ENCODE measurements around the gene LYPD1. TPM values are rescaled to one million over a fixed set of nuclear protein-coding genes. Genes with fewer than 3 reads are reported as not detected.

LYPD1 gene
- total and polyA plus RNA-seq, 8 donors: 1.1 to 8.4 (median 3.3) TPM; not detected in 3

GRCh38 chr2:132609101-132609890 lies 60.7 kb downstream of the LYPD1 start:
- Histone ChIP-seq H3K36me3 (no peaks in the 10 kb centered on the region), H3K27ac (no peak overlapping the region), H3K9me3 (no peaks in the 10 kb centered on the region), H3K27me3 (no peaks in the 10 kb centered on the region), H3K4me1 (peaks cover 0 to 3% (median 0%) of the 10 kb centered on the region in 4 donors), H3K4me3 (no peak overlapping the region)
- WGBS, 5 donors: 68 to 83% (median 73%) methylated on average over 8 of the region's 8 CpGs
- intact Hi-C loops (cut with DNase I; ENCODE audit: low total_unique reads): no loop called here
- TF ChIP-seq POLR2AphosphoS5 (IDR thresholded peaks at IDR 0.05): no peak
- TF ChIP-seq EP300 (IDR thresholded peaks at IDR 0.05): no peak
- no peak for TF ChIP-seq CTCF (IDR thresholded peaks at IDR 0.05)
- no peak for TF ChIP-seq POLR2A (IDR thresholded peaks at IDR 0.05)
- DNase-seq: peak in 1 of 2 donors; percentile 37

GRCh38 chr2:132608311-132608710 lies 61.7 kb downstream of the LYPD1 start:
- intact Hi-C loops (cut with DNase I; ENCODE audit: low total_unique reads): no loop called here
- no peak for DNase-seq
- 44 to 66% (median 53%) methylated on average over 6 of the region's 6 CpGs for WGBS, 5 donors
- no peaks in the 10 kb centered on the region for H3K9me3 ChIP-seq
- TF ChIP-seq EP300 (IDR thresholded peaks at IDR 0.05): no peak
- TF ChIP-seq POLR2AphosphoS5 (IDR thresholded peaks at IDR 0.05): no peak
- no peak for TF ChIP-seq POLR2A (IDR thresholded peaks at IDR 0.05)
- TF ChIP-seq CTCF (IDR thresholded peaks at IDR 0.05): no peak
- H3K36me3 ChIP-seq: no peaks in the 10 kb centered on the region
- H3K4me3 ChIP-seq: no peak overlapping the region
- peaks cover 0 to 3% (median 0%) of the 10 kb centered on the region in 4 donors for H3K4me1 ChIP-seq
- no peaks in the 10 kb centered on the region for H3K27me3 ChIP-seq
- no peak overlapping the region for H3K27ac ChIP-seq

- TF ChIP-seq CTCF (IDR thresholded peaks at IDR 0.05) (no peak), POLR2AphosphoS5 (IDR thresholded peaks at IDR 0.05) (no peak), POLR2A (IDR thresholded peaks at IDR 0.05) (no peak), EP300 (IDR thresholded peaks at IDR 0.05) (no peak)
- Histone ChIP-seq H3K4me1 (peaks cover 0 to 3% (median 0%) of the 10 kb centered on the region in 4 donors), H3K4me3 (no peak overlapping the region), H3K36me3 (no peaks in the 10 kb centered on the region), H3K9me3 (no peaks in the 10 kb centered on the region), H3K27me3 (no peaks in the 10 kb centered on the region), H3K27ac (no peak overlapping the region)
- intact Hi-C loops (cut with DNase I; ENCODE audit: low total_unique reads): no loop called here
- no peak for DNase-seq
- WGBS, 5 donors: 84 to 89% (median 85%) methylated on average over 4 of the region's 4 CpGs
These were observed 62.4 kb downstream of the LYPD1 start for GRCh38 chr2:132607426-132608090.

DNA sequence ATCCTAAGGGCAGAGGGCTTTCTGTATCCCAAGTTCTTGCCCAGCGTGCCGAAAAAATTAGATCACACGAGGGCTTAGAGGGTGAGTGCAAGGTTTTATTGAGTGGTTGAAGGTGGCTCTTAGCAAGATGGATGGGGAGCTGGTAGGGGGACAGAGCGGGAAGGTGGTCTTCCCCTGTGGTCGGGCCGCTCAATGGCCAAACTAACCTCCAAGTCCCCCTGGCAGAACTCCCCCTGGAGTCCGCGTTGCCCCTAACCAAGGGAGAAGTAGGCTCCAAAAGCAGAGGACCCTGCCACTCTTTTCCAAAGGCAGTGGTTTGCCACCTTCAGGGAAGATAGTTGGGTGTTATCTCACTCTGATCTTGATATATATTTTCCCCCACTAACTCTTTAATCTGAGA lies 63.4 kb downstream of the LYPD1 start:
- Histone ChIP-seq H3K27ac (no peak overlapping the region), H3K36me3 (no peaks in the 10 kb centered on the region), H3K4me3 (no peak overlapping the region), H3K4me1 (peaks cover 0 to 3% (median 0%) of the 10 kb centered on the region in 4 donors), H3K27me3 (no peaks in the 10 kb centered on the region), H3K9me3 (no peaks in the 10 kb centered on the region)
- WGBS, 5 donors: 91 to 97% (median 96%) methylated on average over 8 of the region's 8 CpGs
- no peak for DNase-seq
- TF ChIP-seq POLR2AphosphoS5 (IDR thresholded peaks at IDR 0.05): no peak
- TF ChIP-seq EP300 (IDR thresholded peaks at IDR 0.05): no peak
- no peak for TF ChIP-seq CTCF (IDR thresholded peaks at IDR 0.05)
- no peak for TF ChIP-seq POLR2A (IDR thresholded peaks at IDR 0.05)
- intact Hi-C loops (cut with DNase I; ENCODE audit: low total_unique reads): no loop called here
